ENCODE data around the gene TMEM156. TPM values are rescaled to one million over a fixed set of nuclear protein-coding genes. Genes with fewer than 3 reads are reported as not detected.
"Not testable (repeated sequence)": the region's sequence is repeated elsewhere in the genome, so short reads cannot be mapped to it uniquely, and the experiment has no call there.

TMEM156 gene
- total RNA-seq, 1 donor from 2014 or later: not detected

DNA sequence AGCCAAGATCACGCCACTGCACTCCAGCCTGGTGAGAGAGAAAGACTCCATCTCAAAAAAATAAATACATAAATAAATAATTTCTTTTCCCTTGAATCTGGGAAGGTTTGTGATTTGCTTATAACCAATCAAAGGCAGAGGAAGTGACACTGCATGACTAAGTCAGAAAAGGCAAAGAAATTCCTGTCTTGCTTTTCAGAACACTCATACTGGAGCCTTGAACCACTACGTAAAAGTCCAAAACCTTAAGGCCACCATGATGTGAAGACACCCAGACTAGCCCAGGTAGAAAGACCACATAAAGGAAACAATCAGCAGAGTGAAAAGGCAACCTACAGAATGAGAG, 36.6 kb downstream of the TMEM156 start:
- Histone ChIP-seq H3K4me1 (no peaks in the 10 kb centered on the region), H3K27me3 (no peaks in the 10 kb centered on the region), H3K36me3 (no peaks in the 10 kb centered on the region), H3K9me3 (no peaks in the 10 kb centered on the region), H3K4me3 (no peak overlapping the region), H3K27ac (no peak overlapping the region)
- TF ChIP-seq POLR2AphosphoS5 (IDR thresholded peaks at IDR 0.05; ENCODE audit: insufficient read depth in 1 of 2, low read depth in 1 of 2): no peak
- TF ChIP-seq CTCF (IDR thresholded peaks at IDR 0.05): no peak
- no peak for TF ChIP-seq POLR2A (IDR thresholded peaks at IDR 0.05)
- intact Hi-C loops (cut with DNase I): no loop called here
- no peak for DNase-seq (ENCODE audit: extremely low spot score in 2 of 2)

GRCh38 chr4:38994135-38994534, 38.1 kb downstream of the TMEM156 start:
- Histone ChIP-seq H3K36me3 (no peaks in the 10 kb centered on the region), H3K27me3 (no peaks in the 10 kb centered on the region), H3K9me3 (no peaks in the 10 kb centered on the region), H3K4me1 (no peaks in the 10 kb centered on the region), H3K4me3 (no peak overlapping the region), H3K27ac (no peak overlapping the region)
- DNase-seq (ENCODE audit: extremely low spot score in 2 of 2): no peak
- no peak for TF ChIP-seq POLR2A (IDR thresholded peaks at IDR 0.05)
- no peak for TF ChIP-seq POLR2AphosphoS5 (IDR thresholded peaks at IDR 0.05; ENCODE audit: insufficient read depth in 1 of 2, low read depth in 1 of 2)
- no peak for TF ChIP-seq CTCF (IDR thresholded peaks at IDR 0.05)
- intact Hi-C loops (cut with DNase I): no loop called here

DNA sequence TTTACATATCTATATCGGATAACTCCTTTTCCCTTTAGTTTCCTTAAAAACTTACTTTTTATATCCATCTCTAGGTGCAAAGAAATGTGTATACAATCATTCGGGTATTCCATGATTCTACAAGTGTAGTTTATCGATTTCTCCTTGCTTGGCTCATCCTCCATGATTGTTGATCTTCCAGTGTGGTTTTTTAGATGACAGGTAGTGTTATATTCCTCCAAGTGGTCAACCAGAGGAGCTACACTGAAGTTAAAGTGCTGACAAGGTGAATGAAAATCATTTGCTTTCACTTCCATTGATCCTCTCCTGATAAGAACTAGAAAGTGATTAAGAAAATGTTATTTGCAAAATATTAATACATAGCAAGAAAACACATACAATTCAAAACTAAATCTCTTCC, 38.5 kb downstream of the TMEM156 start:
- DNase-seq (ENCODE audit: extremely low spot score in 2 of 2): no peak
- intact Hi-C loops (cut with DNase I): no loop called here
- Histone ChIP-seq H3K27ac (no peak overlapping the region), H3K36me3 (no peaks in the 10 kb centered on the region), H3K4me1 (no peaks in the 10 kb centered on the region), H3K4me3 (no peak overlapping the region), H3K27me3 (no peaks in the 10 kb centered on the region), H3K9me3 (no peaks in the 10 kb centered on the region)
- TF ChIP-seq CTCF (IDR thresholded peaks at IDR 0.05) (no peak), POLR2AphosphoS5 (IDR thresholded peaks at IDR 0.05; ENCODE audit: insufficient read depth in 1 of 2, low read depth in 1 of 2) (no peak), POLR2A (IDR thresholded peaks at IDR 0.05) (no peak)

DNA sequence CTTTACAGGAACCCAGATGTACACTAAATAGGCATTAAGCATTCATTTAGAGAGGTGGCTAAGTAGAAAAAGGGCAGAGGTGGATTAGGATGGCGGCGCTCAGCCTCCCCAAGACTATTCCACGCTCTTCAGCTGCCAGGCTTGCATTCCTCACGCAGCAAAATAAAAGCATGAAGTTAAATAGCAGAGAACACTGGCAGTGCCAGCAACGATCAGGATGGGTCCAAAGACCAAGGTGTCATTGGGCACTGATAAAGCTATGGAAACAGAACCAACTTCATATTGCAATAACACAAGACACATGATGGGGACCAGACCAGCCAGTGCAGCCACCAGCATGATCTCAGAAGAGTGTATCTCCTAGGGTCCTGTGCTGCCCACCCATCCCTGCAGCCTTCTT, 42.0 kb downstream of the TMEM156 start:
- no peaks in the 10 kb centered on the region for H3K36me3 ChIP-seq
- no peak overlapping the region for H3K27ac ChIP-seq
- intact Hi-C loops (cut with DNase I): no loop called here
- H3K4me3 ChIP-seq: no peak overlapping the region
- no peaks in the 10 kb centered on the region for H3K4me1 ChIP-seq
- no peak for TF ChIP-seq POLR2A (IDR thresholded peaks at IDR 0.05)
- no peak for TF ChIP-seq CTCF (IDR thresholded peaks at IDR 0.05)
- TF ChIP-seq POLR2AphosphoS5 (IDR thresholded peaks at IDR 0.05; ENCODE audit: insufficient read depth in 1 of 2, low read depth in 1 of 2): no peak
- H3K27me3 ChIP-seq: no peaks in the 10 kb centered on the region
- DNase-seq (ENCODE audit: extremely low spot score in 2 of 2): no peak
- no peaks in the 10 kb centered on the region for H3K9me3 ChIP-seq

- no peak for DNase-seq (ENCODE audit: extremely low spot score in 2 of 2)
- no peak for TF ChIP-seq CTCF (IDR thresholded peaks at IDR 0.05)
- no peak for TF ChIP-seq POLR2AphosphoS5 (IDR thresholded peaks at IDR 0.05; ENCODE audit: insufficient read depth in 1 of 2, low read depth in 1 of 2)
- no peak for TF ChIP-seq POLR2A (IDR thresholded peaks at IDR 0.05)
- intact Hi-C loops (cut with DNase I): no loop called here
- no peaks in the 10 kb centered on the region for H3K4me1 ChIP-seq
- H3K27me3 ChIP-seq: no peaks in the 10 kb centered on the region
- H3K4me3 ChIP-seq: no peak overlapping the region
- no peaks in the 10 kb centered on the region for H3K36me3 ChIP-seq
- no peaks in the 10 kb centered on the region for H3K9me3 ChIP-seq
- no peak overlapping the region for H3K27ac ChIP-seq
These were observed 42.7 kb downstream of the TMEM156 start for GRCh38 chr4:38989487-38989886.

GRCh38 chr4:38988353-38988752, 43.9 kb downstream of the TMEM156 start:
- H3K4me1 ChIP-seq; H3K4me3 ChIP-seq; H3K27me3 ChIP-seq; H3K36me3 ChIP-seq; H3K27ac ChIP-seq; intact Hi-C loops (cut with DNase I); H3K9me3 ChIP-seq; DNase-seq (ENCODE audit: extremely low spot score in 2 of 2): not testable (repeated sequence)

Data from vagina (tissue), 2 donors.